RCC 7860 (cell line): ENCODE measurements around the gene PDZRN3.

Experiments used
- DNase-seq: peaks from one replicate; pipeline ENCODE4 v3.0.0-alpha.2; 2015; ENCODE audit warnings: low spot score
- FAIRE-seq: peaks from 2 replicates; lab custom pipeline; 2012; peaks lifted over from hg19 to GRCh38; lab: Jason Lieb, UNC

PDZRN3 gene

DNA sequence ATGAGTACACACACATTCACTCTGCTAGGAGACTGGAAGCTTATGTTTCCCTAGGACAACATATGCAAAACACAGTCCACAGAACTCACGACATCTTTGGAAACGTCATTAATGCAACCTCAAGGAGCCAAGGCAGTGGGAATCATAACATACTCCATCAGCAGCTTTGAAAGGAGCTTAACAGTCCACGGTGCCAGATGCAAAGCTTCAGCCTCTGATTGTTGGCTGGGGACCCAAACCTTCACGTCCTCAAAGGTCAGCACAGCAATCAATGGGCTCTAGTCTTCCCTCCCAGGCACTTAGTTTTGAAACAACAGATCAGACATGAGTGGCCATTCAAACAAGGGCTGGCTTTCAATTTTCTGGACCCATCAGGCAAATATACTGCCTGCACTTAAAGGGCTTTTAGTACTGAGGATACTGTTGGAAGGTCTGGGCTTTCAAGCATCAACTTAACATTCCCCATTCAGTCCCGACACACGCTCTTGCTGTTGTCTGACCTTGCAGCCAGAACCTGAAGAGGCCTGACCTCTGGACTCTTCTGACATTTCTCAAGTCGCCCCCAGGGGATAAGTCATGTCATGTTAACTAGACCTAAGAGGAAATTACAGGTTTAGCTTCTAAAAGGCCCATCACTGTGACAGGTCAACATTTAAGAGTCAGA lies 223.0 kb downstream of the PDZRN3 start:
- DNase-seq (no peak), FAIRE-seq (no peak)

DNA sequence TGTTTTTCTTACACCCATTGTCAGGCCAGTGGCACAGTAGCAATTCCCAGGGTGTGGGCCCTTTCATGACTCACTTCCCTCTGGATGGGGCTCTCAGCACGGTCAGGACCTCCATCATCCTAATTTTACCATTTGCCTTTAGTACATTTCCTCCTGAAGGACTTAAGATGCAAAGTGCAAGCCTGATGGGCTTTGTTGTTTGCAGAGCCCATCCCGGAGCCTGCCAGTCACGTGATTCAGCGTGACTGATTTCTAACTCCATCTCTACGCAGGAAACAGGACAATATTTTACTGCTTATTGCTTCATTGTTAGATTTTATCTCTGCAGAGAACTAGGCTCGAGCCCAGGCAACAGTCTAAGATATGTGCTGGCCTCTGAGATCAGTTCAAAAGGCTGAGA lies 223.7 kb downstream of the PDZRN3 start:
- no peak for FAIRE-seq
- DNase-seq = no peak

DNA sequence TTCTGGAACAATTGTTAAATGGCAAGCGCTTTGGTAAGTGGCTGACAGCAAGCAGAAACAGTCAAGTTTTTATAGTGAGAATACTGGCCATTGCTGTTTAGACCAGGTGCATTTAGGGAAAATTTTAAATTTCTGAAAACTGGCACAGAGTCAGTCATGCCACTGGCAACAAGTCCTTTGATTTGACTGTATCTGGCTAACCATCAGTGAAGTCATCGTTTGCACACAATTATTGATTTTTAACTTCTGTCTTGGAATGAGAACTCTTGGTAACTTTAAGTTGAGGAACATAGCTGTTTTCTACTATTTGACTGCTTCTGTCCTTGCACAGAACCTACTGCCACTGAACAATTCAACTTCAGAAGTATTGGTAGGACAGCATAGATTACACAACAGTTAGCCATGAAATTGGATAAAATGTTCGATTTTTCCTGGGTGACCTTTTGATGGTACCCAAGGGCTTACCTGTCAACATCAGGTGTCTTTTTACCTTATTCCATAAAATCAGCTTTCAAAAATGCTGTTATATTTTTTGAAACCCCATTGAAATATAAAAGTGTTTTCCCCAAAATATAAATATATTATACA lies 225.0 kb downstream of the PDZRN3 start:
- DNase-seq (no peak), FAIRE-seq (no peak)

DNA sequence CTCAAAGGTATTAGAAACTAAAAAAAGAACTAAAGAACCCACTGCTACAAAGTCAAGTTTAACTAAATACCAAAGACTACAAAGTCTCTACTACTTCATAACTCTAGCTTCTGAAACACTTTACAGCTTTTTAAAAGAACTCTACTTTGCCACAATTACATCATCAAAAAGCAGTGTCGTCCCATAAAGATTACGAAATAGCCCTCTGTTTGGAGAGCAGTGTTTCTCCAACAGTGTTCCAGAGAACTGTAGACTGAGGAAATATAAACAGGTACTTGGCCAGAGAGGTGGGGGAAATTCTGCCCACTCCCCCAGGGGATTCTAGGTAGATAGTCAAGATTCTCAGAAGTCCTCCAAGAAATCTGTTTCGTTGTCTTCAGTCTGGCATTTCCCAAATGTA lies 225.6 kb downstream of the PDZRN3 start:
- DNase-seq = no peak
- no peak for FAIRE-seq

DNA sequence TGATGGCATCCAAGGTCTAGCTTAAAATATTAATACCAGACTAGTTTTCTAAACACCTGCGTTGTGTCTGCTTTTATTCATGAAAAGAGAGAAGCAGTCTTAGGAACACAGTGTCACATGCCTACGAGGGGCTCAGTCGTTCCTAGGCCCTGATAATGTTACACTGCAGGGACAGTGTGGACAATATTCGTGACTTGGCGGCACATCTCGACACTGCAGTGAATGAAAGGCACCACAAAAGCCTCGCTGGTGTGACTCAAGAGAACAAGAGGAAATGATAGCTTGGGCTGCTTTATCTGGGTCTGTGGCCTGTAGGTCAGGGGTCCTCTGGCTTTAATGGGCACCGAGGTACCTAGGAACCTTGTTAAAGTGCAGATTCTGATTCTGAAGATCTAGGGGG lies 226.7 kb downstream of the PDZRN3 start:
- DNase-seq (no peak), FAIRE-seq (no peak)

DNA sequence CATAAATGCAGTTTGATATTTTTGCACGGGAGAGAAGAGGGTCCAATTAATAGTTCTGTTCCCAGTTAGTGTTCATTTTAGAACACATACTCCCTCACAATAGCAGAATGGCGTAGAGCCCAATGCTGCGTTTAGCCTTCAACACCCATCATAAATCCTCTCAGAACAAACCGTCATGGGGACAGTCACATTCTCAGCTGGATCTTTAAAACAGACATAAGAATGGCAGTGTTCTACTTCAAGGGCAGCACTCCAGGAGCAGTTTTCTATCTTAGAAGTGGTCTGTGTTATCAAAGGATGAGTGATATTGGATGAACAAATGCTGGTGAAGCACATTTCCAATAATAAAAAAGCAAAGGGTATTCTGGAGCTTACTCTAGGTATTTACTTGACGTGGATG lies 230.5 kb downstream of the PDZRN3 start:
- DNase-seq (no peak), FAIRE-seq (no peak)

DNA sequence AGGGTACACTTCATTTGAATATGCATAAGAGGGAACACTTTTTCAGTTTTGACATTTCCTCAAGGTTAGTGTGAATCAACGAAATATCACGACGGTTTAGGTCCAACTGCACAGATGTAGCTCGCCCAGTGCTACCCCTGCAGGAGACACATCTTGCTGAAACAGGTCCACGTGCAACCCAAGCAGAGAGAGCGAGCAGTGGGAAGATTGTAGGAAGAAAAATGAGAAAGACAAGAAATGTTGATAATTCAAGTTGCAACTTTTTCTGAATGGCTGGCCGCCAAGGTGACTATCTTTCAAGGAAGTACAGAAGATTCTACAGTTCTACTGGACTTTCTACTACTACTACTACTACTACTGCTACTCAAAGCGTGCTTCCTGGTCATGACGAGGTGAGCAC lies 231.7 kb downstream of the PDZRN3 start:
- no peak for FAIRE-seq
- no peak for DNase-seq

DNA sequence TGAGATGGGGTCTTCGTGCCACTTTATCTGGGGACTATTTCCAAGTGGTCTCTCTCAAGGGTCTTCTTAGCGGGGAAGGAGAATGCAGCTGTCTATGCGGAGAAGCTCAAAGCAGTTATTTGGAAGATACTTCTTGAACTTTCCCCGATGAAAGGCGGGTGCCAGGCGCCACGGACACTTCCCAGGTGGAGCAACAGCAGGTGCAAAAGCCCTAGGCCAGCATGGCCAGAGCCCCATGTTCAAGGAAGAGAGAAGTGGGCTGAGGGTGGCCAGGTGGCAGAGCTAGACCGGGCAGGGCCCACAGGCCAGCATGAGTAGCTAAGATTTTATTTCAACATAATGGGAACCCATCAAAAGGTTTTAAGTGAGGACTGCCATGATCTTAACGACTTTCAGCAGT lies 232.8 kb downstream of the PDZRN3 start:
- no peak for FAIRE-seq
- no peak for DNase-seq

DNA sequence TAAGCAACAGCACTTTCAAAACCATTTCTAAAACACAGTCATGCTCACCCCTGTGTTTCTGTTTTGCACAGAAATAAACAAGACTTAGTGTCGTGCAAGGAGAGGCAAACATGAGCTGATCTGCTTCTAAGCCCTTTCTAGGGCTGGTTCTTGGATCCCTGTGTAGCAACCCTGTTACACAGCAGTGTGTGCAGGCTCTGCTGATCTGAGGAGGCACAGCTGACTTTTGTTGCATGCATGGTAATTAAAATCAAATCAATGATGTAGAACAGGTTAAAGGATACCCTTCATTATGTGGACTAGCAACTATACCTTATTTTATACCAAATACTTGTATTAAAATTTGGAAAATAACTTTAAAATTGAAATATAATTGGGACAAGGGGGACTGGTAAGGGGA lies 234.8 kb downstream of the PDZRN3 start:
- FAIRE-seq = no peak
- DNase-seq = no peak

DNA sequence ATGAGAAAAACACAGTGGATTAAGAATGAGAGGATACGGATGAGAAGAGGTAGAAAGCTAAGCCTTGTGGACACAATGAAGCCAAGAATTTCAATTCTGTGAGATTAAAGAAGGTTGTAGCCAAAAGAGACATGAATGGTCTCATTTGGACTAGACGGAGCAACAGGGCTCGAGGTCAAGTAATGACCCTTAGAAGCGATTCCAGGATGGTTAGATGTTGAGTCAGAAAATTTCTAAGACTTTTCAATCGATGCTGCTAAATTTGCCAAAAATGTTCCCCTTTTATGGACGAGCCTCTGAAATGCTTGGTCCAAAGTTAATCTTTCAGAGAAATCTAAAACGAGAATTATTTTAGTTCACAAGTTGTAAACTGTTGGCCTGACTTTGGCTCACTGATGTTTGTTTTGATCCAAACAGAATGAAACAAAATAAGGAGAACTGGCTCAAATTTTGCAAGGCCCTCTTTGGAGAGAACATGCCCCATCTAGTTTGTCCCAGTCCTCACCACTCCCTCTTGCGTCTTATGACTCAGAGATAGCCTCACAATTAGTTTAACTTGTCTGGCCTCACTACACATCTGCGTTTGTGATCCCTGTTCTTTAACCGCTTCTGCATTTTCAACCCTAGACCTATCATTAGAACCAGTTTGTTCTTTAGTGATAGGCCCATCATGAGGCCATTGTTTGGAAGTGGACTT lies 235.5 kb downstream of the PDZRN3 start:
- DNase-seq (no peak), FAIRE-seq (no peak)

DNA sequence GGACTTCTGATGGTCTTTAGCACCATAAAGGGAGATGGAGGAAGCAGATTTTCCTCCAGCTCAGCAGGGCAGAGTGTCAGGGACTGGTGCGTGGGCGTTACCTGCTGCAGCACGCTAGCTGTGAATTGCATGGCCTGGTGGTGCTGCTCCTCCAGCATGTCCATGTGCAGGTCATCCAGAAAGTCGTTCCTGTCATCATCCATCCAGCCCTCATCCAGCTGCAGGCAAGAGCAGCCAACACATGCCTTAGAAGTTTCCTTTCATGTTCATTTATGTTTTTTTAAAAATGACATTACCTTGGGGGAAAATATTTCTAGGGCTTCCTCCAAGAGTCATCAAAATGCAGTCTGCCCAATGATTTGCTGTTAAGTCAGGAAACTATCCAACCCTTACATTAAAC lies 239.2 kb downstream of the PDZRN3 start:
- DNase-seq (no peak), FAIRE-seq (no peak)

DNA sequence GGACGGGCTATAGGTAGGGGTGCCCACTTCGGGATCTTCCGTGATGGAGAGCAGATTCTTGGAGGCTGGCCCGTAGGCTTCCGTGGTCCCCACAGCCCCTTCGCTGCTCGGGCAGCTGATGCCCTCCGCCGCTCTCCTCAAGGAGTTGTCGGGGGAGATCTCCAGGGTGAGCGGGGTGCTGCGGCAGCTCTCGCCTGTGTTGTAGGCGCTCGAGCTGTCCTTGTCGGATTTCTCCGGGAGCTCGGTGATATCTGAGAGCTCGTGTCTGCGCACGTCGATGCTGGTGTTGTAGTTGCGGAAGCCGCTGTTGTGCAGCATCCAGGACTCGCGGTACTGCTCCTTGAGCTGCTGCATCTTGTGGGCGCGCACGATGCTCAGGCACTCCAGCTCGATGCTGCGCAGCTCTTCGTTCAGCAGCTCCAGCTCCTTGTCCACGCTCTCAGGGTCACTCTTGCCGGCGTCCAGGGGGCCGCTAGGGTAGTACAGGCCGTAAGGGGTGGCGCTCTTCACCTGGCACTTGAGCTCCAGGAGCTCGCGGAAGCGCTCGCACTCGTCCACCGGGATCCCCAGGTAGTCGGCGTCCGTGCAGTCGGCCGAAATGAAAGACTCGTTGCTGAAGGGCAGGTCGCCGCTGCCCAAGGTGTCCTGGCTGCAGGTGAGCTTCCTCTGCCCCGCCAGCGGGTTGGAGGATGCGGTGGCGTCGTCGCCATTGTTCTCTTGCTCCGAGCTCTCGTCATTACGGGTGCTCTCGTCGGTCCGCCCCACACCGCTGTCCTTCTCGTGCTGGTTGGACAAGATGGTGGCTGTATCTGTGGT lies 240.4 kb downstream of the PDZRN3 start:
- DNase-seq (no peak), FAIRE-seq (no peak)

DNA sequence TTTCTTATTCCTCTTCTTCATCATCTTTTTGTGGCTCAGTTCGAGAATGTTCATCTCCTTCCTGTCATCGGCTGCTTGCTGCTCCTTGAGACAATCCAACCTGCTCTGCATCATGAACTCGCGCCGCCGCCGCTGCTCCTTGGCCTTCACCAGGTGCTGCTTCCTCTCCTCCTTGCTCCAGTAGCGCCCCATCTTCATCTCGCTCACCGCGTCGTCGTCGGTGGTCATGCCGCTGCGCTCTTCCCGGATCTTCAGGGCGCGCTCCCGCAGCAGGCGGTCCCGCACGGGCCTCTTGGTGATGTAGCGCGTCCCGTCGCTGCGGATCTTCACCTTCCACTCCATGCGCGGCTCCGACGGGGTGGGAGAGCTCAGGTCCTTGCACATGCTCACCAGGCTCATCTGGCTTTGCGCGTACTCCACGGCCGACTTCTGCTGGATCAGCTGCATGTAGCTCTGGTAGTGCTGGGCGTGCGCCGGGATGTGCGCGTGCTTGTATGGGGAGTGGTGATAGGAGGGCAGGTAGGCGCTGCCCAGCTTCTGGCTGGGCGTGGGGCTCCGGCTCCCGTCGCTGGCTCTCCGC lies 241.2 kb downstream of the PDZRN3 start:
- DNase-seq (no peak), FAIRE-seq (no peak)

DNA sequence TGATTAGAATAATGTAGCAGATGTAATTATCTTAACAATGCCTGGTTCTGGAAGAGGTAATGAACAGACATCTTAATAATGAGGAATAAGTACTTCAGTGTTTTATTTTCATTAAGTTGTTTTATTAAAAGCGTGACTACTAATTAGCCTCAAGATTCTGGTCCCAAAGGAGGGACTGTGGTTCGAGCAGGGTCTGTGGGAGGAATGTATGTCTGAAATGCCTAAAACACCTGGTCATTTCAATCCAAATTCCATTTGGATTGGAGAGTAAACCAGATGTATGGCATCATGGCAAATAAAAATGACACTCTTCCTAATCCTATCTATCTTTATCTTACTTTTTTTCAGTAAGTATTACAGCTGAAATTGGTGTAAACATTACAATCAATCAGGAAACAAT lies 243.2 kb downstream of the PDZRN3 start:
- FAIRE-seq (no peak), DNase-seq (no peak)

DNA sequence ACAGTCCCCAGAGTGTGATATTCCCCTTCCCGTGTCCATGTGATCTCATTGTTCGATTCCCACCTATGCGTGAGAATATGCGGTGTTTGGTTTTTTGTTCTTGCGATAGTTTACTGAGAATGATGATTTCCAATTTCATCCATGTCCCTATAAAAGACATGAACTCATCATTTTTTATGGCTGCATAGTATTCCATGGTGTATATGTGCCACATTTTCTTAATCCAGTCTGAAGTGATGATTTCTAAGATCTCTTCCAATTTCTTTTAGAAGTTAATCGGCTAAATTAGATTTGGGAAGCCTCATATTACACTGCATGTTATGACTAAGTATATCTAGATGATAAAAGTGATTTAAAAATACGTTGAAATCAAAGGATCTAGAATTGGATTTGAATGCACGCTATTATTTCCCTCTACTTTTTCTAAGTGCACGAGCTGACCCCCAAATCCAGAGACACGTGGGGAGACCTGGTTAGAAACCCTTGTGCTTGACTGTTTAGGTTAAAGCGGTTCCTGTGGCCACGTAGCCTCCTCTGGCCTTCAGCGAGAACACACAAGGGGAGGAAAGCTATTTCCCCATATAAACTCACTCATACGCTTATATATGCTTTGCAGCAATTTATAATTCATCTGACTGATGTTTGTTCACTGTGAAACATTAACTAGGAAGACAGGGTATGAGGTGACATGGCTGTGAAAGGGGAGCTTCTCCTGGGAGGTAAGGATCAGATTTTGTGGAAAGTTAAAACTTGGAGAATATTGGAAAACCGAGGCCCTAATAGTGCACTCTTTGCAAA lies 243.8 kb downstream of the PDZRN3 start:
- no peak for DNase-seq
- FAIRE-seq = no peak

DNA sequence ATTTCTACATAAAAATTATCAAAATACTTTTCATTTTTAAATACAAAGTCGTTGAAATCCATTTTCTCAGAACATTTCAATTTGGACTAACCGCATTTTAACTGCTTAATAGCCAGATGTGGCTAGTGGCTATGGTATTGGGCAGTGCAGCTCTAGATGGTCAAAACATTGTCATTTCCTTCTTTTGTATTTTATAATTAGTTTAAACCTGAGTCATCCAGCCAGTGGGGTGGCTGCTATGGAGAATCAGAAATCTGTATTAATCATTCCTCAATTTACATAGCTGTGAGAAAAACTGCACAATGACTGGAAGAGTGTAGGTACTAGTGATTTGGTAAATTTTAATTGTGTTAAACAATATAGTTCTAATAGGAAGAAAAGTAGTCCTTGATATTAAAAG lies 245.3 kb downstream of the PDZRN3 start:
- FAIRE-seq (no peak), DNase-seq (no peak)

DNA sequence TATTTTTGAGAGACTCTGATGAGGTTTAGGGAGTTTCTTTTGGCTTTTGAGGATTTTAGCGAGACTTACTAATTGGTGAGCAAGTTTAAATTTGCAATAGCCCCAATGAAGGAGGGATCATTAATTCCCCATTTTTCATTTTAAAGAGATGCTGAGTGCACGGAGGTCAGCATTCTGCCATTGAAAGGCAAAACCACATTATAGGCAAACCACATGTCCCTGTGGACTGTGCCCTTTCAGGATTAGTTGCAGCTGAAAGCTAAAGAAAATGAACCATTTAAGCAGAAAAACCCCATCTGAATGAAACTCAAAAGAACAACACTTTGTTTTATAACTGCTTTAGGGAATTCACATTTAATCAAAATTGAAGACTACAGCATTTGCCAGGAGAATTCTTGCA lies 246.5 kb downstream of the PDZRN3 start:
- no peak for DNase-seq
- FAIRE-seq = no peak

DNA sequence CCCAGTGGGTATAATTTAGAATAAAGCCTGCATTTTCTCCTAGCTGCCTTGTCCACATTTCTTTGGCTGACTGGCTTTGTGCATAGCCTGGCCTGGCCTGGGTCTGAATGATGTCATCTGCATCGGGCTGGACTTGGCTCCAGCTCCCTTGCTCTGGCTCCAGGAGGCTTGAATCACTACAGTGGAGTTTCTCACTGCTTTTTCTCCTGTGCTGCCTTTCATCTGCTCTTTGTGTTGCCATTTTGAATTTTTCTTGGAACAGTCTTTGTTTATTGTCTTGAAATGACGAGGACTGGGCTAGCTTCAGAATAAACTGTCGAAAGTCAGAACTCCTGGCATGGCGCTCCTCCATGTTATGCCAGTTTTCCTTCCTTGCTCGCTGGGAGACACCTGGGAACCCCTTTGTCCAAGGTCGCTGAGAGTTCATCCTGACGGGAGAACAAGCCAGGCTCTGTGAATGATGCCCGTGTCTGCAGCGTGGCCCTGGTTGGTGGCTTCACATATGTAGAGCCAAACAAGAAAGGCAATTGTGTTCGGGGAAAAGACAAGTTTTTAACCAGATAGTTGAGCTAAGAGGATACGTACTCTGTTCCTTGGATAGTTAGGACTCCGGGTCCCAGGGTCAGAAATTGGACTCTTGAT lies 258.9 kb downstream of the PDZRN3 start:
- FAIRE-seq (no peak), DNase-seq (no peak)

DNA sequence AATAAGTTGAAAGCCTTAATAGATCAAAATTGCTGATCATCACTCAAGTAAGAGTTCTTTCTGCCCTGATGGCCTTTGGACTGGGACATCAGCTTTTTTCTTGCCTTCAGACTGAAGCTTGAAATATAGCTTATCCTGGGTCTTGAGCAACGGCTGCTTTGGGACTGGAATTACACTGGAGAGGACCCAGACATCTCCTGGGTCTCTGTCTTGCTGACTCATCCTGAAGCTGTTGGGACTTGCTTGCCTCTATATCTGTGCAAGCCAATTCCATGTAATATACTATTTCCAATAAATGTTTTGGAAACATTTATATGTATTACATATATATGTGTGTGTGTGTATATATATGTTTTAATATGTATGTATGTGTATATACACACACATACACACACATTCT lies 260.2 kb downstream of the PDZRN3 start:
- DNase-seq = no peak
- no peak for FAIRE-seq

DNA sequence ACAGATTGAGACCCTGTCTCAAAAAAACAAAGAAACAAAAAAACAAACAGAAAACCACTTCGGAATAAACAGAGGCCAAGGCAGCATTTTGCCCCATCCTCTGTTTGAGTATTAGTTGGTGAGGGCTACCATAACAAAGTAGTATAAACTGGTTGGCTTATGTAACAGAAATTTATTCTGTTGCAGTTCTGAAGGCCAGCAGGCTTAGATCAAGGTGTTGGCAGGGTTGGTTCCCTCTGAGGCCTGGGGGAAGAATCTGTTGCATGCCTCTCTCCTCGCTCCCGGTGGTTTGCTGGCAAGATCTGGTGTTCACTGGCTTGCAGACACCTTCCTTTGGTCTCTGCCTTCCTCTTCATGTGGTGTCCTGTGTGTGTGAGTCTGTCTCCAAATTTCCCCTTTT lies 261.6 kb downstream of the PDZRN3 start:
- FAIRE-seq (no peak), DNase-seq (no peak)
